ENCODE measurements around the gene LRP4.

DNA sequence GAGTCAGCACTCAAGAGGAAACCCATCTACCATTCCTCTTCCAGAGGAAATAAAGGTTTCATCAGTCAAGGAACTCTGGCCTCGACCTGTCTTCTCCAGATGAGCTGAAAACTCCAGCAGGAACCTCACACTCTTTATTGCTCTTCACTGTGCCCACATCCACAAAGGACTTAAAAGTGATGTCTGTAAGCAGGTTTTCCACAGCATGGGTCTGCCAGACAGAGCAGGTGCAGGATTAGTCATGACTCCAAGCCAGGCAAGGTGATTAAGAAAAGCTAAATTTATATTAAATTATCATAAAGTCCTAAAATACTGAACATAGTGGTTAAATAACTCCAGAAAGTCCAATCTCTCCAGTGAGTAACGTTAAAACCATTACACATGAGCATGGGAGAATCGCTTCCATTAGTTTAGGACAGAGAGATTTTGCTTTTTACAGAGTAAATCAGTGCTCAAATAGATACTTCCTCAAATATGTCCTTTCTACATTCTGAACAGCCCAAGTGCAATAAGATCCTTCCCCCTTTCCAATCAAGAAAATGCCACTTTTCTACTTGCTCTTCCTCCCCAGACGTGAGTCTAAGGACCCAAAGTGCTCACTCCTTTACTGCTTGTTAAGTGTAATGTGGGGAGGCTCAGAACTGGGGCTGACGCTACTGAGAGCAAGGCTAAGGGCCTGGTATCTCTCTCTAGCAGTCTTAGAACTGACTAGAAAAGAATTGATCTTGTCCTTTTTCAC is 61.6 kb downstream of the LRP4 start:
- TF ChIP-seq, protein P1, sequence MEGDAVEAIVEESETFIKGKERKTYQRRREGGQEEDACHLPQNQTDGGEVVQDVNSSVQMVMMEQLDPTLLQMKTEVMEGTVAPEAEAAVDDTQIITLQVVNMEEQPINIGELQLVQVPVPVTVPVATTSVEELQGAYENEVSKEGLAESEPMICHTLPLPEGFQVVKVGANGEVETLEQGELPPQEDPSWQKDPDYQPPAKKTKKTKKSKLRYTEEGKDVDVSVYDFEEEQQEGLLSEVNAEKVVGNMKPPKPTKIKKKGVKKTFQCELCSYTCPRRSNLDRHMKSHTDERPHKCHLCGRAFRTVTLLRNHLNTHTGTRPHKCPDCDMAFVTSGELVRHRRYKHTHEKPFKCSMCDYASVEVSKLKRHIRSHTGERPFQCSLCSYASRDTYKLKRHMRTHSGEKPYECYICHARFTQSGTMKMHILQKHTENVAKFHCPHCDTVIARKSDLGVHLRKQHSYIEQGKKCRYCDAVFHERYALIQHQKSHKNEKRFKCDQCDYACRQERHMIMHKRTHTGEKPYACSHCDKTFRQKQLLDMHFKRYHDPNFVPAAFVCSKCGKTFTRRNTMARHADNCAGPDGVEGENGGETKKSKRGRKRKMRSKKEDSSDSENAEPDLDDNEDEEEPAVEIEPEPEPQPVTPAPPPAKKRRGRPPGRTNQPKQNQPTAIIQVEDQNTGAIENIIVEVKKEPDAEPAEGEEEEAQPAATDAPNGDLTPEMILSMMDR (IDR thresholded peaks at IDR 0.05; ENCODE audit: insufficient read depth, low read length): no peak
- TF ChIP-seq POLR2AphosphoS5 (IDR thresholded peaks at IDR 0.05; ENCODE audit: low read depth): no peak
